Ureter (tissue), 1 donor: ENCODE measurements around the gene HS3ST5. TPM values are rescaled to one million over a fixed set of nuclear protein-coding genes. Genes with fewer than 3 reads are reported as not detected.
"Not testable (repeated sequence)": the region's sequence is repeated elsewhere in the genome, so short reads cannot be mapped to it uniquely, and the experiment has no call there.

Experiments
- DNase-seq: peaks from one replicate; pipeline ENCODE4 v3.0.0-alpha.2; 2020; ENCODE audit warnings: low spot score
- total RNA-seq: library from RNA; stranded (reverse); gene quantifications from one replicate; pipeline ENCODE4 v1.2.4, GENCODE V29; 2023
- donor health status: DM: yes; HTN: yes; CAD: no.

HS3ST5 gene
- total RNA-seq, 1 donor from 2014 or later, result 3.2 TPM

DNA sequence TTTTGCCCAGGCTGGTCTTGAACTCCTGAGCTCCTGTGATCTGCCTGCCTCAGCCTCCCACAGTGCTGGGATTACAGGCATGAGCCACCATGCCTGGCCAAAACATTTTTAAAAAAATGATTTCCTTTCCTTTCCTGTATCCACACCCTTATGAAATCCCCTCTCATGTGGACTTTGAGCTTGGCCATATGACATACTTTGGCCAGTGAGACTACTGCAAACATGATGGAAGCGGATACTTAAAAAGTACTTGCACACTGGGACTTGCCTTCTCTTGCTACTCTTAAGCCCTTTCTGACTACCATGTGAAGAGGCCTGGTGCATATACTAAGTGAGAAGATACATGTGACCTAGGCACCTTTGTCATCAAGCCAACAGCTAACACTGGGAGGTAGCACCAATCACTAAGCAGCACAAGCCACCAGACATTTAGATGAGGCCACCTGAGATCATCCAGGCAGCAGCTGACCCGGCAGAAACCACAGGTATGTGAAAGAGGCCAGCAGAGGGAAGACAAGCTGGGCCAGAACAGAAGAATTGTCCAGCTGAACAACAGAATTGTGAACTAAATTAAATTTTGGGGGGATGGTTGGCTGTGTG is 293.4 kb downstream of the HS3ST5 start:
- no peak for DNase-seq

DNA sequence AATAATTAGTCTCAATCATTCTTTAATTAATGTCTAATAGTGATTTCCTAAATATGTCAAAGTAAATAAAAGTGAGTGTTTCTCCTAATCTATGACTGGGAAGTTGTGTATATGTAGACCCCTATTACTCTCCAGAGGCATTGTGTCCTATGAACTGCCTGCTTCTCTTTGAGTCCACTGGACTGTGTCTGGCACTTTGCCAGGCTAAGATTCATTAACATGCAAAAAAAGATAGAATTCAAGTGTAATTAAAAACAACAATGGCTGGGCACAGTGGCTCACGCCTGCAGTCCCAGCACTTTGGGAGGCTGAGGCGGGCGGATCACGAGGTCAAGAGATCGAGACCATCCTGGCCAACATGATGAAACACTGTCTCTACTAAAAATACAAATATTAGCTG is 298.3 kb downstream of the HS3ST5 start:
- not testable (repeated sequence) for DNase-seq

DNA sequence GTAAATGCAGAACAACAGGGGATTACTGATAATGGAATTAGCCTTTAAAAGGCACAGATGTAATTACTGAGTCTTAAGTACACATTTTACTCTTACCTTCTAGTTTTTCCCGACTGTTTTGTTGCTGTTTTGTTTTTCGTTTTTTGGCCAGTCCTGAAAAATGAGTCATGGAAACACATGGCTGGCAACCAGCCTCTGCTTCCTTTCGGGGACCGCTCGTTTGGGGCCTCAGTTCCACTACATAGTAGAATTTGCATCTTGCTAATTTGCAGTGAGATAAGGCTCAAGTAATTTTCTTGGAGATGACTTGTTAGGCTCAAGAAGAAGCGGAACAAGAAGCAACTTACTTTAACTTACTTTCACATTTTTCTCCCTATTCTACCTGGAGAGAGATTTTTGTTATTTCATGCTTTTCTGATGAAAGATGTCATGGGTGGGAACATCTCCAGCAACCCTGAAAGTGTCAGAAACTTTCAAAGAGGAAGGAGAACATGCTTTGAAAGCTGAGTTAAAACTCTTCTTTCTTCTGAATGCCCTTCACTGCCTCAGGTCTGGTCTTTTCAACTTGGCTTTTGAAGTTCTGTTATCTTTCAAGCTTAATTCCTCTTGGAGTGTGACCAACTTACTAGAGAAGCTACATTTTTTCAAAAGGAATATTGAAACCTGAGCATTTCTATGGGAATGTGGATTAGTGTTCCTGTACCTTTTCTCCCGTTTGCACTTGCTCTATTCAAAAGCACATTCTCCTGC is 300.4 kb downstream of the HS3ST5 start:
- DNase-seq, result no peak

DNA sequence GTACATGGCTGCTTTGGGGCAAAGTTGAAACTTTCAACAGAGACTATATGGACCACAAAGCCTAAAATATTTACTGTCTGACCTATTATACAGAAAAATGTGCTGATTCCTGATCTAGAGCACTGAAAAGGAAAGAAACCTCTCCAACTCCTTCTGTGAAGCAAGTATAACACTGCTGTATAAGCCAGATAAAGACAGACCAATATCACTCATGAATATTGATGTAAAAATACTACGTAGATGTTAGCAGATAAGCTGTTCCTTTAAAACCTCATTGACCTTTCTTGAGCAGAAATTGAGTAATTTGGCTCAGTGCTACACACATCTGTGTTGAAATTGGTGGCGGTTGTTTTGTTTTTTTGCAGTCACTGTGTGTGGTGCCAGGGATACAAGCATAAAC is 302.0 kb downstream of the HS3ST5 start:
- DNase-seq, result no peak

DNA sequence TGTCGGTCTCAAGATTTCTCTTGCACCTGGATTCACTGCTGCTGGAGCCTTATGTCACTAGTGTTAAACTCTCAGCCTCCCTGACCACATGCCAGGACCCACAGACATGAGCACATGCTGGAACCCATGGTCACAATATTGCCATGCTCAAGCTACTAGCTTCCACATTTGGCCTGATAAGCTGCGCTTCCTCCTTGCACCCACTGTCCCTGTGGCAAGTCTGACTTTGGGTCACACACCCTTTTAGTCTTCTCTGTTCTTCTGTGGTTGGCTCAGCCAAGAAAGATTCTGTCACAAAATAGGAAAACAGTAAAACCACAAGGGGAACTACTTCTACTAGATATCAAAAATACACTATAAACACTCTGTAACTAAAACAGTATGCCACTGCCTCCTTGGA is 303.0 kb downstream of the HS3ST5 start:
- no peak for DNase-seq

DNA sequence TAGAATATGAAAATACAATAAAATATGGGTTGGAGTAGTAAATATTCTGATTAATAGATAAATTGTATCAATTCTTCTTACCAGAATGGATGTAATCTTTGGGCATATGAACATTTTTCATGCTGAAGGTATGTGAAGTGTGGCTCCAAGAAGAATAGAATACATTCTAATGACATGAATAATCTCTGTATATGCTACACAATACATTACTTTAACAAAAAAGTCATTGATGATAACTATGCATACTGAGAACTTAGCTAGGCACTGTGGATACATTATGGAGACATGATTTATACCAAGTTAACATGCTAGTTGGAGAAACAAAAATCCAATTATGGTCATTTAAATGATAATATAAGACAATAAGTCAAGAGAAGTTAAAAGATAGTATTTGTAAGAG is 309.2 kb downstream of the HS3ST5 start:
- no peak for DNase-seq

DNA sequence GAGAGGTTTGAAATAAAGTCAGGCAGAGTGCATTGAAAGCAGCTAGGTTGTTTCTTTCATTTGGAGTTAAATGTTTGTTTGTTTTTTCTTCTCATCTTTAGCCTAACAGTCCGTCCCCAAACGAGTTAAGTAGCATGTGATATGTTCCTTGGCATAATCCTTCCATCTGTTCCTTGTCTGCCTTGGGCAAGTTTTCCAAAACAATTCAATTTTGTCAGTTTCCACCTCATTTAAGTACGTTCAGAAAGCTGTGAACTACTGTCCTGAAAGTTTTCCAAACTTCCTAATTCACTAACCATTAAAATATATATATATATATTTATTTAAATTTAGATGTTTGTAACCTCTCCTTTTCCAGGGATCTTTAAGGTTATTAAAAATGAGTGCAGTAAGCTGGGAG is 310.1 kb downstream of the HS3ST5 start:
- no peak for DNase-seq

DNA sequence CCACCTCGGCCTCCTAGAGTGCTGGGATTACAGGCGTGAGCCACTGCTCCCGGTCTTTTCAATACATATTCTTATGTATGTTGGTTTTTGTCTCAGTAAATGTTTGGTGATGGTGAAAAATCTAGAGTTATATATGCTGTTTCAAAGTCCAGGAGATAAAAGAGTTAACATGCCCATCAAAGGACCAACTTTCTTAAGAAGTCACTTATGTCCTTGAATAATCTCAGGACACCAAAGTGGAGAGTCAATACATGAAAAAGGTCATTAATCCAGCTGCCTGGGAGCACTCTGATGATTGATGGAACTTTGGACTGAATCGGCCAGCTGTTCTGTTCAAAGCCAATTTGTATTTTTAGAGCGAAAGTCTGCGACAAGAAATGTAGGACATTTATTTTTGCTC is 312.1 kb downstream of the HS3ST5 start:
- no peak for DNase-seq

DNA sequence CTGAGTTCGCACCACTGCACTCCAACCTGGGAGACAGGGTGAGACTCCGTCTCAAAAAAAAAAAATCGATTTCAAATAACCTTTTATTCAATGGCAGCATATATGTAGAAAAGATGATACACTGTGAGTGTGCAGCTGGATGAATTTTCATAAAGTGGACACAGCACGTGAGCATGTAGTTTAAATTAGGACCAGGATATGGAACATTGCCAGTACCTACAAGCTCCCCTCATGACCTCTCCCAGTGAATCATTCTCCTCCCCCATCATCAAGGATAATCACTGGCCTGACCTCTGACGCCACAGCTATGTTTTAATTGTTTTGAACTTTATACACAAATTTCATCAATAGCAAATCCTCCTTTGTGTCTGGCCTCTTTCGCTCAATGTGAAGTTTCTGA is 318.1 kb downstream of the HS3ST5 start:
- no peak for DNase-seq

DNA sequence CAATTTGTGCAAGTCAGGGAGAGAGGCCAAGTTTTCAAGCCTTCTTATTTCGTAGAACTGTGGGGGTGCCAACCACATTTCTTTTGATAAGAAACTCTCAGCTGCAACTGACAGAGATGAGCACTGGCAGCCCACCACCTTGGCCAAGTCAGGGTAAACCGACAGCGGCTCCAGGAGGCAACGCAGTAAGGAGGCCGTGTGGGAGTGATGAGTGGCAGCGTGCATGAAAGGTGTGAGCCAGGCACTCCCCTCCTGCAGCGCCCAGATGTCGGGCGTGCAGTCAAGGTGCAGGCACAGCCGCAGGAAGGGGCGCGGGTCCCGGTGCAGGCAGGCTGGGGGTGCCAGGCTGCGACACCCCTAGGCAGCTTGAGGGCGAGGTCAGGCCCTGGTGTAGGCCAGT is 322.6 kb downstream of the HS3ST5 start:
- no peak for DNase-seq

DNA sequence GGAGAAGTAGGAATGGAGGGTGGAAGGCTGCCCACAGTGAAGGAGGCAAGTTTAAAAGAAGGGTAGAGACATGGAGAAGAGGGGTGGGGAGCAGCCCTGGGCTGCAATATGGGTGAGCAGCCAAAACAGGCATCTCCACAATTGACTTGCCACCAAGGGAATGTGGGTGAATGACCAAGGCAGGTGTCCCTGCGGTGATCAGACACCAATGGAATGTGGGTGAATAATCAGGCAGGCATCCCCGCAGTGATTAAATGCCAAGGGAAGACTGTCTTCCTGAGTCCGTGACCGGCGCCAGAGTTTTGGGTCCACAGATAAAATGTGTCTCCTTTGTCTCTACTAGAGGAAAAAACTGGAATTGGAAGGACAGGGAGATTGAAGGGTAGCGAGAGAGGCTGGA is 325.7 kb downstream of the HS3ST5 start:
- DNase-seq, result not testable (repeated sequence)

DNA sequence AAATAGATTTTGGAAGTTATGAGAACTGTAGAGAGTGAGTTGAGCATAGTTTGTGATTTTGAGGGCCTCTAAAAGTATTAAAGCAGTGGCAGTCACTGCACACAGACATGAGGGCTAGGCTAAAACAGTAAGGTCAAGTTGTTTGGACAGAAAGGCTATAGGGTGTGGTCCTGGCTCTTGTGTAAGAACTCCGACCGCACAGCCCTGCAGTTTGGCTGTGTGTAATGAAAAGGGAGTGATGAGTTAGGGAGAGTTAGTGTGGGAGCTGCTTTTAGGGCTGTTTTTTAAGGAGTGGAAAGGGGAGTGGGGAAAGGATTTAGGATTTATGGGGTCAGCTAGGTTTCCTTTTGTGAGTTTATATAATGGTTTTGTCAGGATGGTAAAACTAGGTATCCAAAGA is 328.7 kb downstream of the HS3ST5 start:
- not testable (repeated sequence) for DNase-seq

DNA sequence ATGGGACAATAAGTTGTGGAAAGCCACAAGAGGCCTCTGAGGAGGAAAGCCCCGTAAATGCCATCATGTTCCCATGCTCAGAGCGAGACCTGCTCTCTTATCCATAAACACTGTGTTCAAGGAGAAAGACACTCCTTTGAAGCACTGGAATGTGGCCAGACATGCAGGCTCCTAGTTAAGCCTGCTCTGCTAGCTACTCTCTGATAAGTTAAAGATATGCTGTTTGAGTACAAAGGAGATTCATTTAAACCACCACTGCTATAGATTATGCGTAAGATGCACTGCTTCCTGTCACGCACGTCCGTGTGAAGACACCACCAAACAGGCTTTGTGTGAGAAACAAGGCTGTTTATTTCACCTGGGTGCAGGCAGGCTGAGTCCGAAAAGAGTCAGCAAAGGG is 331.3 kb downstream of the HS3ST5 start:
- DNase-seq, result peak; percentile 53

DNA sequence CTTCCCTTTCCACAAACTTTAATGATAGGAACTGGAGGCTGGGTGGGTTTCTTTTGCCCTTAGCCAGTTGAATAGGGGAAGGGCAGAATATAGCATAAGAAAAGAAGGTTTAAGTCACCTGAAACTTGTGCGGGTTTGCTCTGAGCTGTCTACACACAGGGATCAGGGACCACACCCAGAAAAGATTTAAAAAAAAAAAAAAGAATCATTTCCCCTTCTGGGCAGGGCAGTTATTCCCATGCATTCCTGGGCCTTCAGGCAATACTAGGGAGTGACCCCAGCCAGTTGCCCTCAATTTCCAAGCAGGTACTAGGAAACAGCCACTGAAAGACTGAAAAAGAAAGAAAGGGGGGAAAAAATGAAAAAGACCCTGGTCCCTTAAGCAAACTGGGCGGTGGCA is 332.3 kb downstream of the HS3ST5 start:
- no peak for DNase-seq

DNA sequence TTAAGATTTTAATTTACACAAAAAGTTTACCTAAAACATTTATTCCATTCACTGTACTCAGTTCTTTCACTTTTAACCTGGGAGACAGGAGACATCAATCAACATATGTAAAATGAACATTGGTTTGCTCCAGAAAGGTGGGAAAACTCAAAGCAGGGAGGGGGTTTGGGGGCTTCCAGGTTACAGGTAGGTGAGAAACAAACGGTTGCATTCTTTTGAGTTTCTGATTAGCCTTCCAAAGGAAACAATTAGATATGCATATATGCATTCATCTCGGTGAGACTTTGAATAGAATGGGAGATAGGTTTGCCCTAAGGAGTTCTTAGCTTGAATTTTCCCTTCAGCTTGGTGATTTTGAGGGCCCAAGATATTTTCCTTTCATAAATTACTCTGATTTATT is 333.6 kb downstream of the HS3ST5 start:
- DNase-seq, result no peak

DNA sequence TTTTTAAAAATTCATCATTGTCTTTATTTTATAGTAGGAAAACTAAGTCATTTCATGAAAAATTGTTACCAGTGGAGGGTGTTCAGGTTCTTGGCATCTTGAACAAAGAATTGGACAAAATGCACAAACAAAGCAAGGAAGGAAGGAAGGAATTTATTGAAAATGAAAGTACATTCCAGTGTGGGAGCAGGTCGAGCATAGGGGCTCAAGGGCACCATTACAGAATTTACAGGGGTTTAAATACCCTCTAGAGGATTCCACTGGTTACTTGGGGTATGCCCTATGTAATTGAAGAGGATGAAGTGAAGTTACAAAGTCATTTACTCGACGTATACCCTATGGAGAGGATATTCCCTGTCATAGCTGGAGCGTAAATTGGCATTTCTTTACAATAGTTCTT is 334.5 kb downstream of the HS3ST5 start:
- DNase-seq, result no peak

DNA sequence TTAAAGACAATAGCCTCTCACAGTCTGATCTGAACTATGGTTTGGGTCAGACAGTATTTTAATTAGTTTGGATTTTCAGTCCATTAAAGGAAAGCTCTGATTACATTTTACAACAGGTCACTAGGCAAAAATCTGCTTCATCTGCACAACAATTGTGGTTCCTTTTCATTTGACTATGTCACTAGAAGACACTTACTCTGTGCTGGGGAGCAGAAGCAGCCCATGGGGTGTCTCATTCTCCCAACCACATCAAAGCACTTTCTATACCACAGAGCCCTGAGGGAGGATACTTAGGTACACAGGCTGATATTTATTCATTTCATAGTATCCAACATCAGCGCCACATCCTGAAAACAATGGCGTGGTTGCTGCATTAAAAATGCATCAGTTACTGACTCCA is 335.3 kb downstream of the HS3ST5 start:
- DNase-seq, result no peak
